Liver (tissue), 9 donors: Measurements from ENCODE around the gene CDK5RAP2. TPM values are rescaled to one million over a fixed set of nuclear protein-coding genes. Genes with fewer than 3 reads are reported as not detected.

Experiments used
- DNase-seq: peaks from one replicate; pipeline ENCODE4 v3.0.0-alpha.2; 2017; ENCODE audit warnings: low spot score
- H3K27ac ChIP-seq, 2 donors: one replicate each; pipeline ENCODE4 v1.7.0; 2013; ENCODE audit warnings: inconsistent platforms in 2 of 2, low read length in 2 of 2, control low read depth in 1 of 2, low read depth in 1 of 2, mild to moderate bottlenecking in 1 of 2
- H3K27me3 ChIP-seq, 4 donors: one replicate each; pipeline versions ENCODE4 v1.6.1 to v1.7.0; 2013; ENCODE audit warnings: low read length in 3 of 4, inconsistent platforms in 1 of 4, mild to moderate bottlenecking in 1 of 4, moderate library complexity in 1 of 4; ENCODE audit not compliant: control insufficient read depth in 4 of 4, insufficient read depth in 4 of 4
- H3K36me3 ChIP-seq, 4 donors: one replicate each; pipeline versions ENCODE4 v1.6.1 to v1.7.0; 2013; ENCODE audit warnings: low read length in 3 of 4, mild to moderate bottlenecking in 3 of 4, low read depth in 1 of 4, moderate library complexity in 1 of 4; ENCODE audit not compliant: control insufficient read depth in 4 of 4, insufficient read depth in 3 of 4
- H3K4me1 ChIP-seq, 4 donors: one replicate each; pipeline versions ENCODE4 v1.6.1 to v1.7.0; 2013; ENCODE audit warnings: low read length in 3 of 4, mild to moderate bottlenecking in 3 of 4, moderate library complexity in 1 of 4; ENCODE audit not compliant: control insufficient read depth in 4 of 4, insufficient read depth in 4 of 4
- H3K4me3 ChIP-seq, 3 donors: one replicate each; pipeline versions ENCODE4 v1.6.1 to v1.7.0; 2013; ENCODE audit warnings: low read length in 3 of 3, control low read depth in 1 of 3, low read depth in 1 of 3, mild to moderate bottlenecking in 1 of 3
- H3K9ac ChIP-seq, 2 donors: one replicate each; pipeline ENCODE4 v1.7.0; 2013; ENCODE audit warnings: low read length in 2 of 2, mild to moderate bottlenecking in 2 of 2, moderate library complexity in 2 of 2, control low read depth in 1 of 2, low read depth in 1 of 2
- H3K9me3 ChIP-seq, 4 donors: one replicate each; pipeline versions ENCODE4 v1.6.1 to v1.7.0; 2013; ENCODE audit warnings: low read length in 3 of 4; ENCODE audit not compliant: control insufficient read depth in 4 of 4
- ATF3 ChIP-seq: IDR thresholded peaks from 2 replicates; pipeline ENCODE4 v1.6.1; 2016; ENCODE audit warnings: antibody characterized with exemption
- CTCF ChIP-seq: fragments of 150-350 bp; IDR thresholded peaks from 2 replicates; pipeline ENCODE4 v1.5.1; 2017; ENCODE audit warnings: improper control_type of control experiment, low read depth, low read length; ENCODE audit not compliant: missing input control
- EGR1 ChIP-seq, 2 donors: IDR thresholded peaks; 2 replicates each; pipeline ENCODE4 v1.6.1; 2016 to 2018; ENCODE audit warnings: antibody characterized with exemption in 2 of 2, low read depth in 2 of 2
- FOXA1 ChIP-seq: IDR thresholded peaks from 2 replicates; pipeline ENCODE4 v1.6.1; 2016; ENCODE audit warnings: antibody characterized with exemption
- FOXA2 ChIP-seq: IDR thresholded peaks from 2 replicates; pipeline ENCODE4 v1.6.1; 2016; ENCODE audit warnings: antibody characterized with exemption
- GABPA ChIP-seq, 2 donors: IDR thresholded peaks in 1 of 2; conservative IDR thresholded peaks in 1 of 2; 2 replicates each; pipeline ENCODE4 v1.6.1; 2016; ENCODE audit warnings: antibody characterized with exemption in 2 of 2, mild to moderate bottlenecking in 1 of 2, moderate library complexity in 1 of 2
- HNF4A ChIP-seq, 2 donors: conservative IDR thresholded peaks; 2 replicates each; pipeline ENCODE4 v1.6.1; 2016; ENCODE audit warnings: antibody characterized with exemption in 2 of 2, mild to moderate bottlenecking in 2 of 2
- HNF4G ChIP-seq: IDR thresholded peaks from 2 replicates; pipeline ENCODE4 v1.6.1; 2016; ENCODE audit warnings: antibody characterized with exemption
- JUND ChIP-seq, 2 donors: IDR thresholded peaks; 2 replicates each; pipeline ENCODE4 v1.6.1; 2016; ENCODE audit warnings: antibody characterized with exemption in 2 of 2
- MAX ChIP-seq: IDR thresholded peaks from 2 replicates; pipeline ENCODE4 v1.6.1; 2016; ENCODE audit warnings: antibody characterized with exemption
- NR2F2 ChIP-seq: IDR thresholded peaks from 2 replicates; pipeline ENCODE4 v1.6.1; 2016; ENCODE audit warnings: antibody characterized with exemption
- RAD21 ChIP-seq, 2 donors: IDR thresholded peaks; 2 replicates each; pipeline ENCODE4 v1.6.1; 2016; ENCODE audit warnings: antibody characterized with exemption in 2 of 2, mild to moderate bottlenecking in 2 of 2
- SP1 ChIP-seq: IDR thresholded peaks from 2 replicates; pipeline ENCODE4 v1.6.1; 2018; ENCODE audit warnings: antibody characterized with exemption, mild to moderate bottlenecking
- TAF1 ChIP-seq: conservative IDR thresholded peaks from 2 replicates; pipeline ENCODE4 v1.6.1; 2016; ENCODE audit warnings: antibody characterized with exemption, mild to moderate bottlenecking
- YY1 ChIP-seq: IDR thresholded peaks from 2 replicates; pipeline ENCODE4 v1.6.1; 2016; ENCODE audit warnings: antibody characterized with exemption, mild to moderate bottlenecking
- ZBTB33 ChIP-seq: IDR thresholded peaks from 2 replicates; pipeline ENCODE4 v1.6.1; 2016; ENCODE audit warnings: antibody characterized with exemption
- WGBS: extraction: QIAGEN DNeasy Blood & Tissue Kit; methylation state at CpG from one replicate; pipeline ENCODE4 v1.1.7; 2013; 5-methylcytosine and 5-hydroxymethylcytosine counted together
- polyA plus RNA-seq, 2 donors: library from polyadenylated mRNA; stranded (reverse) in 1 of 2; unstranded in 1 of 2; fragments of 200-250 nt in 1 of 2; fragments of >200 nt in 1 of 2; fragmentation: Nextera tagmentation in 1 of 2; extraction: Ambion mirVana in 1 of 2; gene quantifications; one replicate each; pipeline versions ENCODE4 v1.2.1 to v1.2.3, GENCODE V29; 2013 to 2015
- total RNA-seq, 2 donors: library from RNA; depleted of rRNA; stranded (reverse); fragments of >200 nt; gene quantifications; one replicate each; pipeline ENCODE4 v1.2.3, GENCODE V29; 2014
- donor health status: healthy.
- donor health status: healthy.
- donor health status: healthy.
- donor health status: healthy.
- donor health status: healthy.

CDK5RAP2 gene
- total and polyA plus RNA-seq, 4 donors, result 11.7 to 38.9 (median 21.7) TPM

GRCh38 chr9:120574473-120574872 lies 5.5 kb downstream of the CDK5RAP2 start:
- no peak overlapping the region for H3K4me3 ChIP-seq
- no peaks in the 10 kb centered on the region for H3K27me3 ChIP-seq
- WGBS, result 35% methylated on average over 2 of the region's 2 CpGs
- no peaks in the 10 kb centered on the region for H3K9me3 ChIP-seq
- DNase-seq, result no peak
- H3K4me1 ChIP-seq, result peaks cover 6 to 58% (median 47%) of the 10 kb centered on the region in 4 donors
- peak overlapping the region; percentile 36 to 64 for H3K27ac ChIP-seq
- peaks cover 0 to 7% (median 2%) of the 10 kb centered on the region in 4 donors for H3K36me3 ChIP-seq
- TF ChIP-seq YY1 (no peak), FOXA1 (no peak), TAF1 (no peak), HNF4A (conservative IDR thresholded peaks at IDR 0.05) (peak; percentile 57 to 63), HNF4G (no peak), FOXA2 (no peak)
- H3K9ac ChIP-seq, result peak overlapping the region in 1 of 2 donors; percentile 47

GRCh38 chr9:120572472-120572871 lies 7.5 kb downstream of the CDK5RAP2 start:
- Histone ChIP-seq H3K36me3 (peaks cover 2 to 16% (median 11%) of the 10 kb centered on the region in 4 donors), H3K4me1 (peaks cover 4 to 47% (median 39%) of the 10 kb centered on the region in 4 donors)

GRCh38 chr9:120571443-120572257 lies 8.3 kb downstream of the CDK5RAP2 start:
- peaks cover 2 to 19% (median 15%) of the 10 kb centered on the region in 4 donors for H3K36me3 ChIP-seq
- H3K27ac ChIP-seq, result peak overlapping the region; percentile 74 to 89
- no peaks in the 10 kb centered on the region for H3K27me3 ChIP-seq
- H3K4me1 ChIP-seq, result peaks cover 4 to 47% (median 39%) of the 10 kb centered on the region in 4 donors
- DNase-seq, result peak; percentile 47
- no peaks in the 10 kb centered on the region for H3K9me3 ChIP-seq
- H3K4me3 ChIP-seq, result no peak overlapping the region
- H3K9ac ChIP-seq, result peak overlapping the region; percentile 24 to 60
- 31% methylated on average over 11 of the region's 11 CpGs for WGBS
- TF ChIP-seq ZBTB33, result peak; percentile 96
- no peak for TF ChIP-seq NR2F2
- TF ChIP-seq FOXA1, result peak; percentile 88
- peak in 1 of 2 donors; percentile 79 for TF ChIP-seq EGR1 (IDR thresholded peaks at IDR 0.05; ENCODE audit: low read depth in 2 of 2)
- peak; percentile 28 to 31 for TF ChIP-seq RAD21 (IDR thresholded peaks at IDR 0.05)
- peak; percentile 78 for TF ChIP-seq FOXA2
- peak in 1 of 2 donors; percentile 56 for TF ChIP-seq GABPA (IDR thresholded peaks at IDR 0.05 in 1 of 2, conservative IDR thresholded peaks at IDR 0.05 in 1 of 2)
- peak; percentile 97 for TF ChIP-seq SP1
- peak; percentile 91 to 94 for TF ChIP-seq JUND (IDR thresholded peaks at IDR 0.05)
- TF ChIP-seq ATF3, result peak; percentile 64
- no peak for TF ChIP-seq CTCF
- TF ChIP-seq HNF4G, result peak; percentile 69
- no peak for TF ChIP-seq TAF1
- TF ChIP-seq MAX, result peak; percentile 87

More at GRCh38 chr9:120572472-120572871, 7.5 kb downstream of the CDK5RAP2 start:
- TF ChIP-seq ATF3 (no peak), GABPA (IDR thresholded peaks at IDR 0.05 in 1 of 2, conservative IDR thresholded peaks at IDR 0.05 in 1 of 2) (no peak), ZBTB33 (no peak)
- DNase-seq, result no peak
- Histone ChIP-seq H3K4me3 (no peak overlapping the region), H3K9ac (no peak overlapping the region), H3K9me3 (no peaks in the 10 kb centered on the region), H3K27me3 (no peaks in the 10 kb centered on the region), H3K27ac (peak overlapping the region; percentile 74 to 81)
- WGBS, result 97% methylated on average over 1 of the region's 1 CpG
